ENCODE results near the gene IER5L.

The IER5L gene

GRCh38 chr9:129146441-129146941 is 31.6 kb downstream of the IER5L start:
- no peak for TF ChIP-seq SNAI2 (CRISPR knock-in tag; IDR thresholded peaks at IDR 0.05)
- TF ChIP-seq, protein P1, sequence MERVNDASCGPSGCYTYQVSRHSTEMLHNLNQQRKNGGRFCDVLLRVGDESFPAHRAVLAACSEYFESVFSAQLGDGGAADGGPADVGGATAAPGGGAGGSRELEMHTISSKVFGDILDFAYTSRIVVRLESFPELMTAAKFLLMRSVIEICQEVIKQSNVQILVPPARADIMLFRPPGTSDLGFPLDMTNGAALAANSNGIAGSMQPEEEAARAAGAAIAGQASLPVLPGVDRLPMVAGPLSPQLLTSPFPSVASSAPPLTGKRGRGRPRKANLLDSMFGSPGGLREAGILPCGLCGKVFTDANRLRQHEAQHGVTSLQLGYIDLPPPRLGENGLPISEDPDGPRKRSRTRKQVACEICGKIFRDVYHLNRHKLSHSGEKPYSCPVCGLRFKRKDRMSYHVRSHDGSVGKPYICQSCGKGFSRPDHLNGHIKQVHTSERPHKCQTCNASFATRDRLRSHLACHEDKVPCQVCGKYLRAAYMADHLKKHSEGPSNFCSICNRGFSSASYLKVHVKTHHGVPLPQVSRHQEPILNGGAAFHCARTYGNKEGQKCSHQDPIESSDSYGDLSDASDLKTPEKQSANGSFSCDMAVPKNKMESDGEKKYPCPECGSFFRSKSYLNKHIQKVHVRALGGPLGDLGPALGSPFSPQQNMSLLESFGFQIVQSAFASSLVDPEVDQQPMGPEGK (CRISPR knock-in tag; IDR thresholded peaks at IDR 0.05; ENCODE audit: borderline replicate concordance), result no peak
- TF ChIP-seq ISL1 (CRISPR knock-in tag; IDR thresholded peaks at IDR 0.05), result no peak
- TF ChIP-seq CSRNP3 (CRISPR knock-in tag; IDR thresholded peaks at IDR 0.05), result no peak
- no peak for TF ChIP-seq TOX (CRISPR knock-in tag; IDR thresholded peaks at IDR 0.05; ENCODE audit: borderline replicate concordance)
- no peak for TF ChIP-seq GLIS3 (CRISPR knock-in tag; IDR thresholded peaks at IDR 0.05)
- TF ChIP-seq ZFP3 (CRISPR knock-in tag; IDR thresholded peaks at IDR 0.05), result no peak
- no peak for TF ChIP-seq PPARA (CRISPR knock-in tag; IDR thresholded peaks at IDR 0.05; ENCODE audit: borderline replicate concordance)
- TF ChIP-seq, protein P2, sequence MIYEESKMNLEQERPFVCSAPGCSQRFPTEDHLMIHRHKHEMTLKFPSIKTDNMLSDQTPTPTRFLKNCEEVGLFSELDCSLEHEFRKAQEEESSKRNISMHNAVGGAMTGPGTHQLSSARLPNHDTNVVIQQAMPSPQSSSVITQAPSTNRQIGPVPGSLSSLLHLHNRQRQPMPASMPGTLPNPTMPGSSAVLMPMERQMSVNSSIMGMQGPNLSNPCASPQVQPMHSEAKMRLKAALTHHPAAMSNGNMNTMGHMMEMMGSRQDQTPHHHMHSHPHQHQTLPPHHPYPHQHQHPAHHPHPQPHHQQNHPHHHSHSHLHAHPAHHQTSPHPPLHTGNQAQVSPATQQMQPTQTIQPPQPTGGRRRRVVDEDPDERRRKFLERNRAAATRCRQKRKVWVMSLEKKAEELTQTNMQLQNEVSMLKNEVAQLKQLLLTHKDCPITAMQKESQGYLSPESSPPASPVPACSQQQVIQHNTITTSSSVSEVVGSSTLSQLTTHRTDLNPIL (CRISPR knock-in tag; IDR thresholded peaks at IDR 0.05; ENCODE audit: low read depth), result no peak
- TF ChIP-seq ZFP30 (CRISPR knock-in tag; IDR thresholded peaks at IDR 0.05), result no peak
- ATAC-seq, result peak; percentile 8

DNA sequence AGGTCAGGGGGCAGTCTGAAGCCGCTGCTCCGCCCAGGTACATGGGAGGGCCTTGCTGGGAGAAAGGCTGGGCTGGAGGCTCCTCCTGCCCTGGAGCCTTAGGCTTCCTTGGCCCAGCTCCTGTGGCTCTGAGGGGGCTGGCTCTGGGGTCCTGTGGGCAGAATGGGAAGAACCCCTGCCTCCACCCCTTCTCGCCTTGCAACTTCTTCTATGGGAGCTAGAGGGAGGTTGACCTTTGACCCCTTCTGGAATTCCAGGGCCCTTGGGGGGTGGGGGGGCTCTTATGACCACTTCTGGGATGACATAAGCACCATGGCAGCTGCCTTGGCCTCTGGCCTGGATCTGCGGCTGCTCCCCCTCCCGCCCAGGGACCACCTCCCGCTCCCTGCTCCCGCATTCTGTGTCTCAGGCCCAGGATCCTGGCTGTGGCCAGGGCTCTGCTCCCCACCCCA is 32.2 kb downstream of the IER5L start:
- TF ChIP-seq ESRRG (CRISPR knock-in tag; IDR thresholded peaks at IDR 0.05) (no peak), ZFP3 (CRISPR knock-in tag; IDR thresholded peaks at IDR 0.05) (0 out of 2 replicates have a peak, but pooled peaks have one; percentile 23), ISL1 (CRISPR knock-in tag; IDR thresholded peaks at IDR 0.05) (no peak), TOX (CRISPR knock-in tag; IDR thresholded peaks at IDR 0.05; ENCODE audit: borderline replicate concordance) (no peak), CSRNP3 (CRISPR knock-in tag; IDR thresholded peaks at IDR 0.05) (no peak), CSDC2 (CRISPR knock-in tag; IDR thresholded peaks at IDR 0.05) (peak; percentile 13; the same call in 1 of the 2 replicates), TSHZ2 (CRISPR knock-in tag; IDR thresholded peaks at IDR 0.05) (no peak)
- TF ChIP-seq, protein P1 (CRISPR knock-in tag; IDR thresholded peaks at IDR 0.05; ENCODE audit: borderline replicate concordance), result peak; percentile 84; the same call in 1 of the 2 replicates
- TF ChIP-seq, protein P2 (CRISPR knock-in tag; IDR thresholded peaks at IDR 0.05; ENCODE audit: low read depth), result no peak
- TF ChIP-seq, protein P3, sequence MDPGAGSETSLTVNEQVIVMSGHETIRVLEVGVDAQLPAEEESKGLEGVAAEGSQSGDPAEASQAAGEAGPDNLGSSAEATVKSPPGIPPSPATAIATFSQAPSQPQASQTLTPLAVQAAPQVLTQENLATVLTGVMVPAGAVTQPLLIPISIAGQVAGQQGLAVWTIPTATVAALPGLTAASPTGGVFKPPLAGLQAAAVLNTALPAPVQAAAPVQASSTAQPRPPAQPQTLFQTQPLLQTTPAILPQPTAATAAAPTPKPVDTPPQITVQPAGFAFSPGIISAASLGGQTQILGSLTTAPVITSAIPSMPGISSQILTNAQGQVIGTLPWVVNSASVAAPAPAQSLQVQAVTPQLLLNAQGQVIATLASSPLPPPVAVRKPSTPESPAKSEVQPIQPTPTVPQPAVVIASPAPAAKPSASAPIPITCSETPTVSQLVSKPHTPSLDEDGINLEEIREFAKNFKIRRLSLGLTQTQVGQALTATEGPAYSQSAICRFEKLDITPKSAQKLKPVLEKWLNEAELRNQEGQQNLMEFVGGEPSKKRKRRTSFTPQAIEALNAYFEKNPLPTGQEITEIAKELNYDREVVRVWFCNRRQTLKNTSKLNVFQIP (CRISPR knock-in tag; IDR thresholded peaks at IDR 0.05; ENCODE audit: borderline replicate concordance, low read depth), result no peak
- peak; percentile 26 for ATAC-seq
